Muscle layer of colon (tissue), 2 donors: Measurements from ENCODE around the gene SHBG.
"Not testable (repeated sequence)": the region's sequence is repeated elsewhere in the genome, so short reads cannot be mapped to it uniquely, and the experiment has no call there.

Experiments used
- H3K27ac ChIP-seq: one replicate; pipeline ENCODE4 v1.7.0; 2013; ENCODE audit warnings: low read depth, mild to moderate bottlenecking, low read length, moderate library complexity
- H3K27me3 ChIP-seq, 2 donors: one replicate each; pipeline ENCODE4 v1.7.0; 2013; ENCODE audit warnings: low read length in 2 of 2, mild to moderate bottlenecking in 2 of 2; ENCODE audit not compliant: insufficient read depth in 2 of 2, control insufficient read depth in 1 of 2
- H3K36me3 ChIP-seq: one replicate; pipeline ENCODE4 v1.7.0; 2013; ENCODE audit warnings: mild to moderate bottlenecking, low read length; ENCODE audit not compliant: insufficient read depth
- H3K4me1 ChIP-seq: one replicate; pipeline ENCODE4 v1.7.0; 2013; ENCODE audit warnings: mild to moderate bottlenecking, low read length; ENCODE audit not compliant: insufficient read depth
- H3K4me3 ChIP-seq, 2 donors: one replicate each; pipeline ENCODE4 v1.7.0; 2013; ENCODE audit warnings: low read length in 2 of 2, low read depth in 1 of 2, mild to moderate bottlenecking in 1 of 2, moderate library complexity in 1 of 2
- H3K9ac ChIP-seq: one replicate; pipeline ENCODE4 v1.7.0; 2013; ENCODE audit warnings: low read length
- H3K9me3 ChIP-seq: one replicate; pipeline ENCODE4 v1.7.0; 2013; ENCODE audit warnings: mild to moderate bottlenecking, low read length
- donor health status: abdominal sarcoma.
- donor health status: Adenocarcinoma of cecum.

SHBG gene

DNA sequence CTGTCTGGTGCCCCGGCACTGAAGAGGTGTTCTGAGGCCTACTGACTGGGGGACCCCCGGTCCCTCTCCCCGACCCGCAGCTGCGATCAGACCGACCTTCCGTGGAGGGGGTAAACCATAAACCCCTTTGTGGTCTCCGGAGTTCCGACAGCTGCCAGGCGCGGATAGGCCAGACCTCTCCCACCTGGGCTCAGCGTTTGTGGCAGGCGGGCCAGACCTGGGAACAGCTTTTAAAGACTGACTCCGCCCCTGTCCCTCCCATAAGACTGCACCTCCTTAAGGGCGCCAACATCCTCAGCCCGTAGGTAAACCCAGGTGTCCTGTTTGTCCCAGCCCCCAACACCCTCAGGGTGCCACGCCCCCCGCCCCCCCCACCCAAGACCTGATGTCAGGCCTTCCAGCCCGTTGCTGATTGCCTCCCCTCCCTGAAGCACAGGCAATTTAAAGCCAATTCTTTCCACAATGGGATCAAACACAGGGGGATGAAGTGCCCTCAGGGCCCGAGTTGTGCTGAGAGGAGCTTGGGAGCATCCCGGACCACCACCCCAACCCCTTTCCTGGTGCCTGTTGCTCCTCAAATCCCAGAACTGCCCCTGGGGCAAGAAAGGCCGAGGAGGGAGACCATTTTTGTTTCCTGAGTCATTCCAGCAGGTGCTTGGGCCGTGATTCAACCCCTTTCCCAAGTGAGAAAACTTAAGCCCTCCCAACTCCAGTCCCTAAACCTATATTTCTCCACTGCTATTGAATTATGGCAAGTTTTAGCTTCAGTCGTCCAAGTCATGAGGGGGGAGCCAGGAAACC, 39.8 kb upstream of the SHBG start, which contains the start of gene SOX15:
Gene SOX15 (minus strand): TSS at position 204 of the 801 bp plus-strand sequence. CDS start 418 bp downstream, outside the sequence.
- Histone ChIP-seq H3K27ac (peak within 1 kb of the TSS; percentile 59), H3K9ac (peak within 1 kb of the TSS; percentile 78), H3K36me3 (peaks cover 51% of the 10 kb centered on the region), H3K9me3 (no peaks in the 10 kb centered on the region), H3K4me3 (peak within 1 kb of the TSS; percentile 27 to 87), H3K27me3 (no peaks in the 10 kb centered on the region), H3K4me1 (peaks cover 16% of the 10 kb centered on the region)

DNA sequence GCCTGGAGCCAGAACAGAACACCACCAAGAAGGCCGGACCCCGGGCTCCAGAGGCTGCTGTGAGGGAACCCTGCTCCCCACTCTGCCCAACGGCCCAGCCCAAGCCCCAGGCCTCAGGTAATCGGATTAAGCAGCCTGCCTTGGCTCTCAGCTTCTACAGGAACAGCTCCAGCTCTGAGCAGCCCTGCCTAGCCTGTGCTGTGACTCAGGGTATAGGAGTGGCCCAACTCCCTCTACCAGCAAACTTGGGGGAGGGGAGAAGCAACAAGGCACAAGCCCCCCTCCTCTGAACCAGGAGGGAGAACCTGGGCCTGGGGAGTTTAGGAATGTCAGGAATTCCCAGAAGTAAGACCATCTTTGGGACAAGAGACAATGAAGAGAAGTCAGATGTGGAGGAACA, 39.2 kb upstream of the SHBG start:
- Histone ChIP-seq H3K4me1 (peaks cover 16% of the 10 kb centered on the region), H3K36me3 (peaks cover 57% of the 10 kb centered on the region)

DNA sequence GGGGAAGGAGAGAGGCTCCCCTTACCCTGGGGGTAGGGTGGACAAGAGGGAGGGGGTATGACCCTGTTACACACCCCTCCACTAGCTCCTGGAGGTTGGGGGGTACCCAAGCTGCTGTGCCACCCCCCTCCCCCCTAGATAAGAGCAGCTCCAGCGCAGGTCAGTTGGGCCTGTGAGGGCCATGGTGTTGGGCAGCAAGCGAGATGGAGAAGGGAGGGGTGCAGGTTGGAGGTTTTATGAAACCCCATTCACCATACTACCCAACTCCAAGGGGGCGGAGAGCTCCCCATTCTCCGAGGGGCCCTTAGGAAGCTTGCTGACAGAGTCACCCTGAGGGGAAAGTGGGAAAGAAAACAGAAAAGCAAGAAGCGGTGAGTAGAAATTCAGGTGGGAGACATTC, 38.3 kb upstream of the SHBG start:
- Histone ChIP-seq H3K9me3 (no peaks in the 10 kb centered on the region), H3K36me3 (peaks cover 65% of the 10 kb centered on the region), H3K4me3 (no peak overlapping the region), H3K27ac (no peak overlapping the region), H3K9ac (no peak overlapping the region), H3K27me3 (no peaks in the 10 kb centered on the region), H3K4me1 (peaks cover 16% of the 10 kb centered on the region)

More for the DNA sequence above, 39.2 kb upstream of the SHBG start:
- Histone ChIP-seq H3K9me3 (no peaks in the 10 kb centered on the region), H3K27ac (no peak overlapping the region), H3K27me3 (no peaks in the 10 kb centered on the region), H3K9ac (no peak overlapping the region), H3K4me3 (no peak overlapping the region)

GRCh38 chr17:7592422-7593021, 37.4 kb upstream of the SHBG start:
- Histone ChIP-seq H3K4me1 (peaks cover 16% of the 10 kb centered on the region), H3K36me3 (peaks cover 73% of the 10 kb centered on the region), H3K9me3 (no peaks in the 10 kb centered on the region), H3K4me3 (no peak overlapping the region), H3K9ac (no peak overlapping the region), H3K27ac (no peak overlapping the region), H3K27me3 (no peaks in the 10 kb centered on the region)

- H3K36me3 ChIP-seq = peaks cover 71% of the 10 kb centered on the region
- no peak overlapping the region for H3K9ac ChIP-seq
- H3K27ac ChIP-seq = no peak overlapping the region
- no peaks in the 10 kb centered on the region for H3K9me3 ChIP-seq
- H3K4me3 ChIP-seq = no peak overlapping the region
- no peaks in the 10 kb centered on the region for H3K27me3 ChIP-seq
- peaks cover 8% of the 10 kb centered on the region for H3K4me1 ChIP-seq
These were observed 36.6 kb upstream of the SHBG start for GRCh38 chr17:7593296-7593695.

- not testable (repeated sequence) for H3K9ac ChIP-seq, H3K4me1 ChIP-seq, H3K4me3 ChIP-seq, H3K27me3 ChIP-seq, H3K27ac ChIP-seq, H3K9me3 ChIP-seq
- peaks cover 84% of the 10 kb centered on the region for H3K36me3 ChIP-seq
These were observed 32.4 kb upstream of the SHBG start for GRCh38 chr17:7597561-7597960.

GRCh38 chr17:7606280-7606679, 23.7 kb upstream of the SHBG start:
- Histone ChIP-seq H3K9ac (no peak overlapping the region), H3K36me3 (peaks cover 47% of the 10 kb centered on the region), H3K27me3 (no peaks in the 10 kb centered on the region), H3K27ac (no peak overlapping the region), H3K4me3 (no peak overlapping the region), H3K4me1 (peaks cover 10% of the 10 kb centered on the region), H3K9me3 (no peaks in the 10 kb centered on the region)

DNA sequence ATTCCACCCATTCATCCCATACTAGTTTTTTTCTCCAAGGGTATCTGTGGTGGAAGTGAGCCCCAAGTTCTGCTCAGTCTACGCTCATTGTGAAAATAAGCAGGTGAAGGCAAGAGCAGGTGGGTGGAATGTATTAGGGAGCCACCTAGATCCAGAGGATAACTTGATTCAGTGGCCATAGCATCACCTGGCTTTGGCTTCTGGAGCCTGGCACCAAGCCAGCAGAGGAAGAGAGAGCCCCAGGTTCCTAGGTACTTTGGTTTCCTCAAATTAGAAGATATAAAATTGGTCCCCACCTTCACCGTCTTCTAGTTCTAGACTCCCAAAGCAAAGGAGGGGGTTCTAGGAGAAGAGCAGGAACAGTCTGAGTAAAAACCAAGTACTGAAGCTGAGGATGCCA, 19.3 kb upstream of the SHBG start:
- Histone ChIP-seq H3K4me1 (peaks cover 34% of the 10 kb centered on the region), H3K9me3 (no peaks in the 10 kb centered on the region), H3K36me3 (peaks cover 19% of the 10 kb centered on the region), H3K4me3 (no peak overlapping the region), H3K27ac (no peak overlapping the region), H3K27me3 (no peaks in the 10 kb centered on the region), H3K9ac (no peak overlapping the region)

GRCh38 chr17:7611635-7612293, 18.2 kb upstream of the SHBG start:
- Histone ChIP-seq H3K36me3 (peaks cover 16% of the 10 kb centered on the region), H3K27ac (no peak overlapping the region), H3K9ac (no peak overlapping the region), H3K27me3 (no peaks in the 10 kb centered on the region), H3K4me3 (no peak overlapping the region), H3K9me3 (no peaks in the 10 kb centered on the region), H3K4me1 (peaks cover 34% of the 10 kb centered on the region)

DNA sequence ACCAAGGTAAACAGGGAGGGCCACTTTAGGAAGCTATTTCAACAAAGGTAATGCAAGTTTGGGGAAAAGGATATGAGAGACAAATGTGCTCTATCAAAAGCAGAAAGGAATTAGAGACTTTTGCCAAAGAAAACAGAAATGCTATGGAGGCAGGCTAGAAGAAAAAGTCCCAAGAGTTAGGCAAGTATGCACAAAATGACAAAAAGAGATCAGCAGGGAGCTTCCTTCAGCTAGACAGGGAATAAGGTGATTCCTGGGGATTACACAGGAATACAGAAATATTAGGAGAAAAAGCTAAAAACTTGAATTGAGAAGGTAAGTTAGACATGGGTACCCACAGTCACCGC, 17.7 kb upstream of the SHBG start:
- no peak overlapping the region for H3K4me3 ChIP-seq
- H3K4me1 ChIP-seq = peaks cover 34% of the 10 kb centered on the region

GRCh38 chr17:7613769-7614424, 16.0 kb upstream of the SHBG start:
- Histone ChIP-seq H3K4me3 (peak overlapping the region; percentile 45 to 89), H3K36me3 (peaks cover 16% of the 10 kb centered on the region), H3K27ac (peak overlapping the region; percentile 75), H3K4me1 (peaks cover 34% of the 10 kb centered on the region), H3K9ac (peak overlapping the region; percentile 63), H3K9me3 (no peaks in the 10 kb centered on the region), H3K27me3 (no peaks in the 10 kb centered on the region)

More for the DNA sequence above, 17.7 kb upstream of the SHBG start:
- H3K36me3 ChIP-seq = peaks cover 16% of the 10 kb centered on the region
- H3K9ac ChIP-seq = no peak overlapping the region
- H3K27me3 ChIP-seq = no peaks in the 10 kb centered on the region
- H3K27ac ChIP-seq = no peak overlapping the region
- H3K9me3 ChIP-seq = no peaks in the 10 kb centered on the region
